MM.1S (cell line): ENCODE results near the gene NEMP1.

Source experiments
- DNase-seq: peaks from one replicate; pipeline ENCODE4 v3.0.0-alpha.2; 2015
- H2AFZ ChIP-seq: fragments of 300-600 bp; sonication (generic); 2 replicates; pipeline ENCODE4 v1.6.0; 2016; ENCODE audit warnings: antibody characterized with exemption, low read length
- H3F3A ChIP-seq: fragments of 300-600 bp; sonication (generic); 2 replicates; pipeline ENCODE4 v1.6.1; 2016; ENCODE audit warnings: mild to moderate bottlenecking, antibody characterized with exemption, low read length, moderate library complexity, mixed read lengths; ENCODE audit not compliant: insufficient read depth
- H3K27ac ChIP-seq: fragments of 300-600 bp; sonication (generic); 2 replicates; pipeline ENCODE4 v1.5.1; 2016; ENCODE audit warnings: mild to moderate bottlenecking, low read length
- H3K27me3 ChIP-seq: fragments of 300-600 bp; sonication (generic); replicated peaks from 2 replicates; pipeline ENCODE4 v1.6.0; 2016; ENCODE audit warnings: low read length; ENCODE audit not compliant: insufficient read depth
- H3K36me3 ChIP-seq: fragments of 300-600 bp; sonication (generic); replicated peaks from 2 replicates; pipeline ENCODE4 v1.6.1; 2016; ENCODE audit warnings: mild to moderate bottlenecking, low read length, mixed read lengths; ENCODE audit not compliant: insufficient read depth
- H3K4me1 ChIP-seq: fragments of 300-600 bp; sonication (generic); 2 replicates; pipeline ENCODE4 v1.6.1; 2016; ENCODE audit warnings: low read length, mixed read lengths
- H3K4me2 ChIP-seq: fragments of 300-600 bp; sonication (generic); 2 replicates; pipeline ENCODE4 v1.6.0; 2016; ENCODE audit warnings: low read depth, low read length
- H3K4me3 ChIP-seq: fragments of 300-600 bp; sonication (generic); 2 replicates; pipeline ENCODE4 v1.5.1; 2016; ENCODE audit warnings: low read length, mixed read lengths
- H3K79me2 ChIP-seq: fragments of 300-600 bp; sonication (generic); 2 replicates; pipeline ENCODE4 v1.6.1; 2016; ENCODE audit warnings: mixed run types, low read length, mixed read lengths
- H3K9ac ChIP-seq: fragments of 300-600 bp; sonication (generic); 2 replicates; pipeline ENCODE4 v1.6.1; 2016; ENCODE audit warnings: low read length, mixed read lengths
- H3K9me2 ChIP-seq: fragments of 300-600 bp; sonication (generic); replicated peaks from 2 replicates; pipeline ENCODE4 v1.6.1; 2016; ENCODE audit warnings: mild to moderate bottlenecking, low read length, mixed read lengths; ENCODE audit not compliant: insufficient read depth
- H3K9me3 ChIP-seq: fragments of 300-600 bp; sonication (generic); replicated peaks from 2 replicates; pipeline ENCODE4 v1.6.1; 2016; ENCODE audit warnings: mild to moderate bottlenecking, low read length, mixed read lengths; ENCODE audit not compliant: insufficient read depth
- H4K20me1 ChIP-seq: fragments of 300-600 bp; sonication (generic); 2 replicates; pipeline ENCODE4 v1.6.1; 2016; ENCODE audit warnings: mild to moderate bottlenecking, low read length, moderate library complexity, mixed read lengths; ENCODE audit not compliant: insufficient read depth
- CTCF ChIP-seq: fragments of 300-600 bp; sonication (generic); IDR thresholded peaks from 2 replicates; pipeline ENCODE4 v1.5.1; 2016; ENCODE audit warnings: antibody characterized with exemption, low read length, mixed read lengths
- EZH2 ChIP-seq: fragments of 300-600 bp; sonication (generic); optimal IDR thresholded peaks from 2 replicates; pipeline ENCODE3; 2017; ENCODE audit warnings: low read depth, mild to moderate bottlenecking, antibody characterized with exemption, low read length, mixed read lengths
- EZH2phosphoT487 ChIP-seq: fragments of 300-600 bp; sonication (generic); IDR thresholded peaks from 2 replicates; pipeline ENCODE4 v1.6.1; 2018; ENCODE audit warnings: antibody characterized with exemption, low read length

Gene NEMP1

GRCh38 chr12:57042695-57043094, 35.9 kb downstream of the NEMP1 start:
- no peaks in the 10 kb centered on the region for H3K79me2 ChIP-seq
- H3K9me2 ChIP-seq = no peaks in the 10 kb centered on the region
- H3K4me2 ChIP-seq = no peak overlapping the region
- H3K27ac ChIP-seq = no peak overlapping the region
- no peaks in the 10 kb centered on the region for H3K4me1 ChIP-seq
- no peaks in the 10 kb centered on the region for H3K9me3 ChIP-seq
- no peaks in the 10 kb centered on the region for H3K27me3 ChIP-seq
- no peaks in the 10 kb centered on the region for H4K20me1 ChIP-seq
- H3K4me3 ChIP-seq = no peak overlapping the region
- no peaks in the 10 kb centered on the region for H3F3A ChIP-seq
- H3K9ac ChIP-seq = no peak overlapping the region
- DNase-seq = no peak
- no peak overlapping the region for H2AFZ ChIP-seq
- TF ChIP-seq EZH2phosphoT487 (no peak), CTCF (no peak), EZH2 (no peak)
- H3K36me3 ChIP-seq = no peaks in the 10 kb centered on the region

GRCh38 chr12:57040750-57041149, 37.8 kb downstream of the NEMP1 start:
- Histone ChIP-seq H3K36me3 (no peaks in the 10 kb centered on the region), H3K9ac (no peak overlapping the region), H3K4me1 (no peaks in the 10 kb centered on the region), H4K20me1 (no peaks in the 10 kb centered on the region), H3K27ac (no peak overlapping the region), H3K27me3 (no peaks in the 10 kb centered on the region), H3K4me2 (no peak overlapping the region), H2AFZ (no peak overlapping the region), H3K9me2 (no peaks in the 10 kb centered on the region), H3K79me2 (no peaks in the 10 kb centered on the region), H3F3A (no peaks in the 10 kb centered on the region), H3K9me3 (no peaks in the 10 kb centered on the region), H3K4me3 (no peak overlapping the region)
- DNase-seq = no peak
- TF ChIP-seq EZH2phosphoT487 = no peak

DNA sequence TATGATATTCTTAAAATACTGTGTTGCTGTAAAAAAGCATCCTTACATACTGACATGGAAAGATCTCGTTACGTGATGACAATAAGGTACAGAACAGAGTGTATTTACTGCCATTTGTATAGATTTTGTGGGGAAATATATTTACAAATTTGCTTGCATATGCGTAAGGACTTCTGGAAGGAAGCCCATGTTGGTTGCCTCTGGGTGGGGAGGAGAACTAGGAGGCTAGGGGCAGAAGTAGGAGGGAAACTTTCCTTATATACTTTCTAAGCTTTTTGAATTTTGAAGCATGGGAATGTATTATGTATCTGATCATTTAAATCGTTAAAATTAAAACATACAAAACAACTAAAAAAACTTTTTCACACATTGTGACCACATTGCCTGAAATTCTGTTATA, 38.4 kb downstream of the NEMP1 start:
- Histone ChIP-seq H3K79me2 (no peaks in the 10 kb centered on the region), H3K9me3 (no peaks in the 10 kb centered on the region), H3K4me3 (no peak overlapping the region), H3F3A (no peaks in the 10 kb centered on the region), H3K9me2 (no peaks in the 10 kb centered on the region), H3K36me3 (no peaks in the 10 kb centered on the region), H3K4me2 (no peak overlapping the region), H3K27me3 (no peaks in the 10 kb centered on the region), H3K27ac (no peak overlapping the region), H3K4me1 (no peaks in the 10 kb centered on the region), H3K9ac (no peak overlapping the region), H4K20me1 (no peaks in the 10 kb centered on the region), H2AFZ (no peak overlapping the region)
- TF ChIP-seq EZH2phosphoT487 (no peak), EZH2 (no peak), CTCF (no peak)
- no peak for DNase-seq

- no peaks in the 10 kb centered on the region for H3K4me1 ChIP-seq
- no peaks in the 10 kb centered on the region for H3K79me2 ChIP-seq
- no peaks in the 10 kb centered on the region for H4K20me1 ChIP-seq
- no peak overlapping the region for H2AFZ ChIP-seq
- no peaks in the 10 kb centered on the region for H3K9me2 ChIP-seq
- H3K36me3 ChIP-seq = no peaks in the 10 kb centered on the region
- no peak overlapping the region for H3K4me3 ChIP-seq
- no peak for DNase-seq
- no peaks in the 10 kb centered on the region for H3F3A ChIP-seq
- no peaks in the 10 kb centered on the region for H3K9me3 ChIP-seq
- TF ChIP-seq EZH2 (no peak), EZH2phosphoT487 (no peak), CTCF (no peak)
- H3K4me2 ChIP-seq = no peak overlapping the region
- no peak overlapping the region for H3K9ac ChIP-seq
- H3K27ac ChIP-seq = no peak overlapping the region
- H3K27me3 ChIP-seq = no peaks in the 10 kb centered on the region
These were observed 39.4 kb downstream of the NEMP1 start for GRCh38 chr12:57039016-57039798.
